Measurements from ENCODE around the gene LTBP3. TPM values are rescaled to one million over a fixed set of nuclear protein-coding genes. Genes with fewer than 3 reads are reported as not detected.
"Not testable (repeated sequence)": the region's sequence is repeated elsewhere in the genome, so short reads cannot be mapped to it uniquely, and the experiment has no call there.

Gene LTBP3
- total RNA-seq, 1 experiment from 2014 or later = 1.8 TPM

- no peak for DNase-seq (ENCODE audit: low read depth, low spot score)
- in situ Hi-C loops (cut with HindIII; ENCODE audit: low pct_unique_long_range_greater_than_20kb, low sequenced_read_pairs) = no loop called here
Observed at GRCh38 chr11:65574811-65575567, 16.8 kb upstream of the LTBP3 start.

- in situ Hi-C loops (cut with HindIII; ENCODE audit: low pct_unique_long_range_greater_than_20kb, low sequenced_read_pairs) = no loop called here
- DNase-seq (ENCODE audit: low read depth, low spot score) = peak; percentile 74
Observed at GRCh38 chr11:65574109-65574810, 16.1 kb upstream of the LTBP3 start.

GRCh38 chr11:65573391-65574079 is 15.4 kb upstream of the LTBP3 start:
- DNase-seq (ENCODE audit: low read depth, low spot score) = no peak
- in situ Hi-C loops (cut with HindIII; ENCODE audit: low pct_unique_long_range_greater_than_20kb, low sequenced_read_pairs) = no loop called here

- DNase-seq (ENCODE audit: low read depth, low spot score) = peak; percentile 76
- in situ Hi-C loops (cut with HindIII; ENCODE audit: low pct_unique_long_range_greater_than_20kb, low sequenced_read_pairs) = no loop called here
Observed at GRCh38 chr11:65572356-65573051, 14.3 kb upstream of the LTBP3 start, which contains the start of gene FAM89B. Gene FAM89B, plus strand, starts transcription at chr11:65572538. Its CDS starts 132 bp downstream, at chr11:65572670.

- in situ Hi-C loops (cut with HindIII; ENCODE audit: low pct_unique_long_range_greater_than_20kb, low sequenced_read_pairs) = no loop called here
- peak; percentile 49 for DNase-seq (ENCODE audit: low read depth, low spot score)
Observed at GRCh38 chr11:65571940-65572339, 13.8 kb upstream of the LTBP3 start.

GRCh38 chr11:65571420-65571819 is 13.3 kb upstream of the LTBP3 start:
- in situ Hi-C loops (cut with HindIII; ENCODE audit: low pct_unique_long_range_greater_than_20kb, low sequenced_read_pairs) = no loop called here
- no peak for DNase-seq (ENCODE audit: low read depth, low spot score)

GRCh38 chr11:65569973-65570918 is 12.1 kb upstream of the LTBP3 start, which contains the start of gene ZNRD2:
Gene ZNRD2, plus strand, starts transcription at chr11:65570477. Its CDS starts 15 bp downstream, at chr11:65570492.
- DNase-seq (ENCODE audit: low read depth, low spot score) = peak; percentile 96
- in situ Hi-C loops (cut with HindIII; ENCODE audit: low pct_unique_long_range_greater_than_20kb, low sequenced_read_pairs) = no loop called here

- no peak for DNase-seq (ENCODE audit: low read depth, low spot score)
- in situ Hi-C loops (cut with HindIII; ENCODE audit: low pct_unique_long_range_greater_than_20kb, low sequenced_read_pairs) = no loop called here
Observed at GRCh38 chr11:65569164-65569972, 11.2 kb upstream of the LTBP3 start.

GRCh38 chr11:65565624-65566453 is 7.7 kb upstream of the LTBP3 start:
- DNase-seq (ENCODE audit: low read depth, low spot score) = no peak
- in situ Hi-C loops (cut with HindIII; ENCODE audit: low pct_unique_long_range_greater_than_20kb, low sequenced_read_pairs) = no loop called here

GRCh38 chr11:65564879-65565559 is 6.9 kb upstream of the LTBP3 start:
- DNase-seq (ENCODE audit: low read depth, low spot score); in situ Hi-C loops (cut with HindIII; ENCODE audit: low pct_unique_long_range_greater_than_20kb, low sequenced_read_pairs): not testable (repeated sequence)

- in situ Hi-C loops (cut with HindIII; ENCODE audit: low pct_unique_long_range_greater_than_20kb, low sequenced_read_pairs) = no loop called here
- no peak for DNase-seq (ENCODE audit: low read depth, low spot score)
Observed at GRCh38 chr11:65563601-65564000, 5.4 kb upstream of the LTBP3 start.

- no peak for DNase-seq (ENCODE audit: low read depth, low spot score)
- in situ Hi-C loops (cut with HindIII; ENCODE audit: low pct_unique_long_range_greater_than_20kb, low sequenced_read_pairs) = no loop called here
Observed at GRCh38 chr11:65562788-65563187, 4.6 kb upstream of the LTBP3 start.

GRCh38 chr11:65562020-65562419 is 3.9 kb upstream of the LTBP3 start:
- in situ Hi-C loops (cut with HindIII; ENCODE audit: low pct_unique_long_range_greater_than_20kb, low sequenced_read_pairs) = no loop called here
- no peak for DNase-seq (ENCODE audit: low read depth, low spot score)

GRCh38 chr11:65560555-65561418 is 2.6 kb upstream of the LTBP3 start:
- in situ Hi-C loops (cut with HindIII; ENCODE audit: low pct_unique_long_range_greater_than_20kb, low sequenced_read_pairs) = no loop called here
- DNase-seq (ENCODE audit: low read depth, low spot score) = peak; percentile 25
